Testis (tissue), 3 donors: ENCODE measurements around the gene GRXCR2. TPM values are rescaled to one million over a fixed set of nuclear protein-coding genes. Genes with fewer than 3 reads are reported as not detected.

Experiments used
- DNase-seq: peaks from one replicate; pipeline ENCODE4 v3.0.0-alpha.2; 2019
- H3K27ac ChIP-seq, 2 donors: fragments of 200-600 bp; sonication (generic); one replicate each; pipeline ENCODE4 v1.5.1; 2019
- H3K27me3 ChIP-seq: fragments of 200-600 bp; sonication (generic); one replicate; pipeline ENCODE4 v1.5.1; 2019
- H3K36me3 ChIP-seq: fragments of 200-600 bp; sonication (generic); one replicate; pipeline ENCODE4 v1.5.1; 2017; ENCODE audit warnings: low read depth; ENCODE audit errors: missing control alignments
- H3K4me1 ChIP-seq: fragments of 200-600 bp; sonication (generic); one replicate; pipeline ENCODE4 v1.5.1; 2019
- H3K4me3 ChIP-seq, 2 donors: fragments of 200-600 bp; sonication (generic); one replicate each; pipeline ENCODE4 v1.5.1; 2017 to 2019
- H3K9me3 ChIP-seq: fragments of 200-600 bp; sonication (generic); one replicate; pipeline ENCODE4 v1.5.1; 2017
- POLR2A ChIP-seq: fragments of 450-650 bp; IDR thresholded peaks from one replicate; pipeline ENCODE4 v1.6.1; 2017; ENCODE audit warnings: antibody characterized with exemption, mild to moderate bottlenecking, moderate library complexity
- WGBS, 2 donors: methylation state at CpG; one replicate each; pipeline ENCODE4 v1.1.5; 2018; 5-methylcytosine and 5-hydroxymethylcytosine counted together
- intact Hi-C: fragments of 100-400 bp; cut with DNase I; formaldehyde crosslinking; loops from one replicate; pipeline ENCODE4 v1.15.1; 2023; ENCODE audit warnings: low total_unique reads
- polyA plus RNA-seq: library from polyadenylated mRNA; stranded (reverse); fragments of 350-450 nt; fragmentation: Illumina TruSeq; extraction: RNeasy Lipid Tissue Mini Kit (QIAGEN cat#74804); gene quantifications from one replicate; pipeline ENCODE4 v1.2.3, GENCODE V29; 2014; ENCODE audit warnings: low read depth, low replicate concordance; ENCODE audit not compliant: insufficient read depth
- total RNA-seq, 2 donors: library from RNA; depleted of rRNA; stranded (reverse); fragments of >200 nt; gene quantifications; one replicate each; pipeline ENCODE4 v1.2.3, GENCODE V29; 2016
- TF ChIP-seq, protein P1 (sequence below), 3 experiments: fragments of 450-650 bp in 2 of 3; fragments of 200-600 bp in 1 of 3; sonication (generic) in 1 of 3; IDR thresholded peaks; one replicate each; pipeline ENCODE4 v1.5.1; 2016 to 2019; ENCODE audit warnings: antibody characterized with exemption in 3 of 3, mild to moderate bottlenecking in 2 of 3, moderate library complexity in 1 of 3

Gene GRXCR2
- total and polyA plus RNA-seq, 3 donors from 2014 or later: 0.31 to 0.99 TPM; not detected in 1

DNA sequence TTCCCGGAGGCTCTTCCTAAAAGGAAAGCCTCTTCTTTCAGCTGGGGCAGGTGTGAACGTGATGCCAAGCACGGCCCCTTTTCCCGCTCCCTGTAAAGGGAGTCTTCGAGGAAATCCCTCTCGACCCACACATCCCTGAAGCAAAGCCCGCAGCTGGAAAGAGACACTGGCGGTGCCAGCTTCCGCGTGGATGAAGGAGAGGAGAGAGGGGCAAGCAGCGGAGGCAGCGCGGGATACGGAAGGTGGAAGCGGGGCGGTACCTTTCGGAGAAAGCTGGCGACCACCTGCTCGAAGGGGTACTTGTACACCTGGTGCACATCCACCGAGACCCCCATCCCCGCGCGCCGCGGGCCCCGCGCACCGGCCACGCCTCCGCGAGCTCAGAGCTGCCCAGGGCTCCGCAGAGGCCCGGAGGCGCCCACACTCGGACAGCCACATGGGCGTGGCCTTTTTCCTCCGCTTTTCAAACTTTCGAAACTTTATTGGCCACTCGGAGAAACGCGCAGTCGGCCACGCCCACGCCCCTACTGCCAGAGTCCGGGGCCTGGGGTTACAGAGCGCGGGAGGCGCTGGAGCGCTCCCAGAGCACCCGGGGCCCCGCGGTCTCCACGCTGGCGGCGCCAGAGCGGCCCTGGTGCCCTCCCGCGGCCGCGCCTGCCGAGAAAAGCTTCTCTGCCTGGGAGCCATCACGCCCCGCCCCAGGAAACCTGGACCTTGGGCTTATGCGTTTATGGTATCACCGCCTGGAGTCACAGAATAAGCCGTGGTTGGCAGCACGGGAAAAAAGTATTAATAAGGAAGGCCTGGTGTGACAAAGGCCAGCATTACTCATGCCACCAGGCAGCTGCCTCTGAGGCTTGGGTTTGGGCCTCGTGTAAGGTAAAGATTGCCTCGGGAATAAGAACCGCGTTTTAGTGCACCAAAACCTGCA lies 37.6 kb downstream of the GRXCR2 start, which contains the start of gene PRELID2:
Gene PRELID2 (minus strand): TSS at position 426 of the 931 bp plus-strand sequence. CDS start 91 bp downstream, at position 335.
- DNase-seq: peak; percentile 94
- Histone ChIP-seq H3K4me1 (peaks cover 10% of the 10 kb centered on the region), H3K27me3 (no peaks in the 10 kb centered on the region), H3K36me3 (no peaks in the 10 kb centered on the region), H3K9me3 (no peaks in the 10 kb centered on the region), H3K27ac (peak within 1 kb of the TSS; percentile 16 to 70), H3K4me3 (peak within 1 kb of the TSS; percentile 65 to 81)
- intact Hi-C loops: no loop called here
- WGBS, 2 donors: 1 to 2% methylated on average over 38 to 71 of the region's 71 CpGs
- TF ChIP-seq, protein P1, sequence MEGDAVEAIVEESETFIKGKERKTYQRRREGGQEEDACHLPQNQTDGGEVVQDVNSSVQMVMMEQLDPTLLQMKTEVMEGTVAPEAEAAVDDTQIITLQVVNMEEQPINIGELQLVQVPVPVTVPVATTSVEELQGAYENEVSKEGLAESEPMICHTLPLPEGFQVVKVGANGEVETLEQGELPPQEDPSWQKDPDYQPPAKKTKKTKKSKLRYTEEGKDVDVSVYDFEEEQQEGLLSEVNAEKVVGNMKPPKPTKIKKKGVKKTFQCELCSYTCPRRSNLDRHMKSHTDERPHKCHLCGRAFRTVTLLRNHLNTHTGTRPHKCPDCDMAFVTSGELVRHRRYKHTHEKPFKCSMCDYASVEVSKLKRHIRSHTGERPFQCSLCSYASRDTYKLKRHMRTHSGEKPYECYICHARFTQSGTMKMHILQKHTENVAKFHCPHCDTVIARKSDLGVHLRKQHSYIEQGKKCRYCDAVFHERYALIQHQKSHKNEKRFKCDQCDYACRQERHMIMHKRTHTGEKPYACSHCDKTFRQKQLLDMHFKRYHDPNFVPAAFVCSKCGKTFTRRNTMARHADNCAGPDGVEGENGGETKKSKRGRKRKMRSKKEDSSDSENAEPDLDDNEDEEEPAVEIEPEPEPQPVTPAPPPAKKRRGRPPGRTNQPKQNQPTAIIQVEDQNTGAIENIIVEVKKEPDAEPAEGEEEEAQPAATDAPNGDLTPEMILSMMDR (IDR thresholded peaks at IDR 0.05): no peak
- peak; percentile 15 for TF ChIP-seq POLR2A

DNA sequence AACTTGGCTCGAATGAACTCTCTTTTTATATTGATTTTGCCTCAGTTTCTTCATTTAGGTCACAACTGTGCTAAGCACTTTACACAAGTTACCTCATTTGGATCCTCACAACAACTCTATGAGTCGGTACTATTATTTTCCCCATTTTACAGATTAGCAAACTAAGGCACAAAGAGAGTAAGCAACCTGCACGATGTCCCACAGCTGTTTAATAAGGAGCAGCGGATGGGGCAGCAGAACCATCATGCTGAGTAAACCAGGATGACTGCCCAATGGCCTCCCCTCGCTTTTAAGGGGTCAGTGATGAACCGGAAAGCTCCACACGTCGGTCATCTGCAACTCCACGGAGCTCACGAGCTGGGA lies 38.3 kb downstream of the GRXCR2 start:
- TF ChIP-seq, protein P1 (IDR thresholded peaks at IDR 0.05): no peak
- TF ChIP-seq POLR2A: no peak
- Histone ChIP-seq H3K4me1 (peaks cover 16% of the 10 kb centered on the region), H3K27ac (peak overlapping the region in 1 of 2 donors; percentile 16), H3K36me3 (no peaks in the 10 kb centered on the region), H3K9me3 (no peaks in the 10 kb centered on the region), H3K4me3 (peak overlapping the region; percentile 65 to 81), H3K27me3 (no peaks in the 10 kb centered on the region)
- intact Hi-C loops: no loop called here
- 6 to 13% methylated on average over 10 of the region's 10 CpGs for WGBS, 2 donors
- DNase-seq: no peak

DNA sequence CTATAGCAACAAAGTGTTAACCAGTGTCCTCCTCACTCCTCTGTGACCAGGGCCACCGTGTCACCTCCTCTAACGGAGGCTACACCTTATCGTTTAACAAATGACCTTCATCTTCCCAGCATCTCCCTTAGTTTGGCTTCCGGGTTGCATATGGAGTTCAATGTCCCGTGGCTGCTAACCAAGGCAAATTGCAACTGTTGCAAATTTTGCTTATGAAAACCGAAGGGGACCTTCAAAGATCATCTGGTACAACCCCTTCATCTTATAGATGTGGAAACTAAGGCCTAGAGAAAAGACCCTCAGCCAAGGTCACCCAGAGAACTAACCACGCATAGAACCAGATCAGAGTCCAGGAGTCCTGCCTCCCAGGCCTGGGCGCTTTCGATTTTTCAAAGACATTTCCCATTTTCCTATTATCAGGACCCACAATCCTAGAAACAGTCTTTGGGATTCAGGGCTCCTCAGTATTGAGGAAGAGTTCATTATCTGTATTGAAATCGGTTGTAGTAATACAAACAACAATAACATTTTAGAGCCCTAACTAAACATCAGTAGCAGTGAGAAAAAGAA lies 39.1 kb downstream of the GRXCR2 start:
- H3K4me1 ChIP-seq: peaks cover 17% of the 10 kb centered on the region
- H3K36me3 ChIP-seq: no peaks in the 10 kb centered on the region
- no peak for DNase-seq
- WGBS, 2 donors: 38 to 49% methylated on average over 10 of the region's 10 CpGs
- H3K4me3 ChIP-seq: no peak overlapping the region
- no peak overlapping the region for H3K27ac ChIP-seq
- TF ChIP-seq, protein P1 (IDR thresholded peaks at IDR 0.05): no peak
- TF ChIP-seq POLR2A: no peak
- H3K27me3 ChIP-seq: no peaks in the 10 kb centered on the region
- intact Hi-C loops: no loop called here
- H3K9me3 ChIP-seq: no peaks in the 10 kb centered on the region

DNA sequence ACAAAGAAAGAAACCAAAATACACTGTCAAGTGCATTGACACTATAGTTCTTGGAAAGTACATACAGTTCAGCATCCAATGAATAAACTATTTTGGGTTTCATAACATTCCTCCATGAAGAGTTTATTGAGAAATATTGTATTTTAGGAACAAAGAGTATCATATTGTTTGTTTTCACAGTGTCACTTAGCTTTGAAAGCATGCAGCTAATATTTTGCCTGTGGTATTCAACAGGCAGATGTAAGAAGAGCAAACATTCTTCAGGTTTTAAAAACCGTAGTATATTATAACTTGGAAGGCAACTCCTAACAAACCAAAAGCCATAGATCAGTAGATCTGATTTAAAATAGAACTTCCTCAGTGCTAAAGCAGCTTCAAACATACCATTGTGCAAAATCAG lies 42.2 kb downstream of the GRXCR2 start:
- Histone ChIP-seq H3K4me1 (peaks cover 14% of the 10 kb centered on the region), H3K9me3 (no peaks in the 10 kb centered on the region), H3K36me3 (no peaks in the 10 kb centered on the region), H3K27ac (no peak overlapping the region), H3K4me3 (no peak overlapping the region), H3K27me3 (no peaks in the 10 kb centered on the region)
- no peak for DNase-seq
- 33 to 48% methylated on average over 1 of the region's 1 CpG for WGBS, 2 donors
- intact Hi-C loops: no loop called here
- no peak for TF ChIP-seq POLR2A
- TF ChIP-seq, protein P1 (IDR thresholded peaks at IDR 0.05): no peak
